ENCODE data around the gene SOCS3. TPM values are rescaled to one million over a fixed set of nuclear protein-coding genes. Genes with fewer than 3 reads are reported as not detected.

Gene SOCS3, protein sequence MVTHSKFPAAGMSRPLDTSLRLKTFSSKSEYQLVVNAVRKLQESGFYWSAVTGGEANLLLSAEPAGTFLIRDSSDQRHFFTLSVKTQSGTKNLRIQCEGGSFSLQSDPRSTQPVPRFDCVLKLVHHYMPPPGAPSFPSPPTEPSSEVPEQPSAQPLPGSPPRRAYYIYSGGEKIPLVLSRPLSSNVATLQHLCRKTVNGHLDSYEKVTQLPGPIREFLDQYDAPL
- 100 to 1,000 TPM; 281 to 290 TPM for total RNA-seq

DNA sequence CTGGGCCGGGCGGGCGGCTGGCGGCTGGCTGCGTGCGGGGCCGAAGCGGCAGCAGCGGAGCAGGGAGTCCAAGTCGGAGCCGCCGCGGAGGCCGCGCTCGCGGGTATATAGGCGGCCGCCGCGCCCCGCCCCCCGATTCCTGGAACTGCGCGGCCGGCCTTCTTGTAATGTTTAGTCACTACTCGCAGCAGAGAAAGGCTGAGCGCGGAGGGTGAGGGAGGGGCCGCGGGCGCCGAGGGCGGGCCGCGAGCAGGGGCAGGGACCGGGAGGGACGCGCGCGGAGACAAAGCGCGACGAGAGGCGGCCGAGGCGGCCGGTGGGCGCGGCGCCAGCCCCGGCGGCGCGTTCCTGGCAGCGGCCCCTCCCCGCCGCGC lies at the start of gene SOCS3:
Gene SOCS3 (minus strand): TSS at position 81 of the 374 bp plus-strand sequence. CDS start 982 bp downstream, outside the sequence.
- intact Hi-C loops (cut with micrococcal nuclease): loop anchor here (1.0 to 10.0 kb wide), 8 partner anchors 46 to 480 kb away; partner anchors contain the start of genes TMC6 and USP36
- DNase-seq: peak; percentile 98
- Mint-ChIP-seq H3K4me1 (ENCODE audit: low read depth) (peaks cover 39% of the 10 kb centered on the region), H3K27me3 (ENCODE audit: low read depth) (peaks cover 5% of the 10 kb centered on the region), H3K27ac (peak within 1 kb of the TSS; percentile 98), H3K4me3 (peak within 1 kb of the TSS; percentile 92), H3K36me3 (ENCODE audit: low read depth) (peaks cover 44% of the 10 kb centered on the region), H3K9me3 (no peaks in the 10 kb centered on the region)
- CTCF ChIA-PET: interaction anchor here (0.9 to 4.5 kb wide), 12 partner anchors 10 to 109 kb away, joined by 4 to 36 read pairs (median 9); partner anchors contain the start of gene PGS1

DNA sequence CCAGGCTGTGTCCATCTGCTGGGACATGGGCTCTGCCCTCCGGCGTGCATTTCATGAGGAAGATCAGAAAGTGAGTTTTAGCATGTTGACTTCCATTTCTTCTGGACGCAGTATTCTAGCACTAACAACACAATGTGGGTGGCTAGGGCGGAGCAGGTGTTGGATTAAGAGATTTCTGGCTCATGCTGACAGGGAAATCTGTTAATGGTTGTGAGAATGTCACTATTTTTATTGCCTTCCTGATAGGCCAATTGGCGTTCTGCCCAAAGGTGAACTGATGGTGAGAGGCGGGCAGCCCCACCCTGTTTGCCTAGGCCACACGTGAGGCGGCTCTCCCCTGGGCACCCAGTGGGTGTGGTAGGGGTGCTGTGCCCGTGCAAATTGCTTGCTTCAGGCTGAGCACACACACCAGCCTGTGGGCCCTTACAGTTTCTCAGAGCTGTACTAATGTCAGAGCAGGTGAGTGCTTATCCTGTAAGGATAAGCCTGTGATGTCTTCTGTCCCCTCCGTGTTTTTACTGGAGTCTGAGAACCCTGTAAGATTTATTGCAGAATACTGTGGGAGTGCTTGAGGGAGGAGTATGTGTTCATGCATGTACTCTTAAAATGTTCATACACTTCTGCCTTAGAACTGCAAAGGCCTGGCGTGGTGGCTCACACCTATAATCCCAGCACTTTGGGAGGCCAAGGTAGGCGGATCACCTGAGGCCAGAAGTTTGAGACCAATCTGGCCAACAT lies 49.5 kb upstream of the SOCS3 start:
- CTCF ChIA-PET: interaction anchor here (0.7 to 1.5 kb wide), 2 partner anchors 13 to 74 kb away, joined by 3 read pairs; no protein-coding TSS in a partner anchor
- Mint-ChIP-seq H3K4me1 (ENCODE audit: low read depth) (peaks cover 79% of the 10 kb centered on the region), H3K27ac (peak overlapping the region; percentile 77), H3K9me3 (no peaks in the 10 kb centered on the region), H3K4me3 (no peak overlapping the region), H3K36me3 (ENCODE audit: low read depth) (peaks cover 36% of the 10 kb centered on the region), H3K27me3 (ENCODE audit: low read depth) (no peaks in the 10 kb centered on the region)
- intact Hi-C loops (cut with micrococcal nuclease): no loop called here
- no peak for DNase-seq

DNA sequence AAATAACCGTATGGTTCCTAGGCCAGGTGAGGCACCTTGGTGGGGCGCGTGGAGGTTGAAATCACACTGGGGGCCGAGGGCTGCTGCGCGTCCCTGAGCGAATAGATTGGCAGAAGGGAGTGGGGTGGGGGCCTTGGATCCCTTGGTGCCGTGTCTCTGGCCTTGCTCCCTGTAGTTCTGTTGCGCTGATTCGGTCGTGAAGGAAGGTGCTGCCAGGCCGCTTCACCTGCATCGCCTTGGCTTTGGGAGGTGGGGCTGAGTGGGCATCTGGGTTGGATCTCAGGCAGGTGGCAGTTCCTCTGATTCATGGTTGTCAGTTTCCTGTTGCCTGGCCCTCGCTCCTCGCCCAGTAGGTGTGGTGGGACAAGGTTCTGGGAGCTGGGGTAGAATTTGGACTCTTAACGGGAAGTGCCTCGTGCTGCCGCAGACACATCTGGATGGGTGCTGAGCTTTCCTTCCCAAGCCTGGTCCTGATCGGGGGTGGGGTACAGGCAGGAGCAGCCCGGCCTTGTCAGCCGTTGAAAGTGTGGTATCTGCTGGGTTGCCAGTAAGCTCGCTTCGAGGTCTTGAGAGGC lies 48.7 kb upstream of the SOCS3 start:
- H3K4me1 Mint-ChIP-seq (ENCODE audit: low read depth): peaks cover 71% of the 10 kb centered on the region
- no peak overlapping the region for H3K4me3 Mint-ChIP-seq
- CTCF ChIA-PET: interaction anchor here (0.7 kb wide), 1 partner anchor 73 kb away, joined by 3 read pairs; no protein-coding TSS in a partner anchor
- no peak for DNase-seq
- no peaks in the 10 kb centered on the region for H3K9me3 Mint-ChIP-seq
- intact Hi-C loops (cut with micrococcal nuclease): no loop called here
- no peaks in the 10 kb centered on the region for H3K27me3 Mint-ChIP-seq (ENCODE audit: low read depth)
- peak overlapping the region; percentile 77 for H3K27ac Mint-ChIP-seq
- peaks cover 34% of the 10 kb centered on the region for H3K36me3 Mint-ChIP-seq (ENCODE audit: low read depth)

DNA sequence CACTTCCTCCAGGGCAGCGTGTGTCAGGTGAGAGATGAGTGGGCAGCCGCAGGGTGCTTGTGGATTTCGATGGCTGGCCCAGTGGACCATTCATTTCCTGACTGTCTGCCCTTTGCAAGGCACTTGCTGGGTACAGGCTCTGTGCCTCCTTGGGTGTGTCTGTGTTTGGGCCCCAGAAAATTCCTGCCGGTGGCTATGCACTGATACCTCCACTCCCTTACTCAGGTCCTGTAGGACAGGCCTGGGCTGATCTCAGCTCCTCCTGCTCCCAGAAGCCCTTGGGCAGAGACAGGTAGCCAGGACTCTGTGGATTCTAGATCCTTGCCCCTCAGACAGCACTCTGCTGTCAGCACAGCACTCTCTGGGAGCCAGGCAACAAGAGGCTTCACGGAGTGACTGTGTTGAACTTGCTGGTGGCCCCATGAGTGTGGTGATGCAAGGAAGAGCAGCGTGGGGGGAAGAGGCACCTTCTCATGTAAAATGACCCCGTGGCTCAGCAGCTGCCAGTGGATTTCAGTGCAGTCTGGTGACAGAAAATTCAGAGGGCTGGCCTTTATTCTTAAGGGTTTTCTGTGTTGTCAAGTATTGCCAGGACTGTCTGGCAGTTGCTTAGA lies 47.6 kb upstream of the SOCS3 start:
- Mint-ChIP-seq H3K4me3 (no peak overlapping the region), H3K27me3 (ENCODE audit: low read depth) (no peaks in the 10 kb centered on the region), H3K36me3 (ENCODE audit: low read depth) (peaks cover 35% of the 10 kb centered on the region), H3K9me3 (no peaks in the 10 kb centered on the region), H3K4me1 (ENCODE audit: low read depth) (peaks cover 60% of the 10 kb centered on the region), H3K27ac (peak overlapping the region; percentile 77)
- DNase-seq: no peak
- intact Hi-C loops (cut with micrococcal nuclease): no loop called here
- CTCF ChIA-PET: no interaction called here

DNA sequence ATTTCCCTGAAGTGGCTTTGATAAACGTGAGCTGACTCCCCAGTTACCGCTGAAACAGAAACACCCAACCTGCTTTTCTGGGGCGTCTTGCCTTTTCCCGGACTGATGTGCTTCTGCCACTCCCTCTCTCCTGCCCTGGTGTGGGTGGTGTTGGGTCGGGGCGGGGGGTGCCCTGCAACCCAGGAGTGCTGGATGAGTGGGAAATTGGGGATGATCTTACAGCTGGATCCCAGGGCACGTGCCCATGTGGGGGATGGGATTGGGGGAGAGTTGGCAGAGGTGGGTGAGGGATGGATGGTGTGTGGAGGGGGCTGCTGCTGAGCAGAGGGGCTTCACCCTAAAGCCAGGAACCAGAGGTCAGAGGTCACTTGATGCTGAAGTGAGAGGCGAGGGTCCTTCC lies 47.0 kb upstream of the SOCS3 start:
- Mint-ChIP-seq H3K27ac (peak overlapping the region; percentile 77), H3K4me3 (no peak overlapping the region), H3K9me3 (no peaks in the 10 kb centered on the region), H3K27me3 (ENCODE audit: low read depth) (no peaks in the 10 kb centered on the region), H3K36me3 (ENCODE audit: low read depth) (peaks cover 34% of the 10 kb centered on the region), H3K4me1 (ENCODE audit: low read depth) (peaks cover 55% of the 10 kb centered on the region)
- CTCF ChIA-PET: no interaction called here
- intact Hi-C loops (cut with micrococcal nuclease): no loop called here
- no peak for DNase-seq

DNA sequence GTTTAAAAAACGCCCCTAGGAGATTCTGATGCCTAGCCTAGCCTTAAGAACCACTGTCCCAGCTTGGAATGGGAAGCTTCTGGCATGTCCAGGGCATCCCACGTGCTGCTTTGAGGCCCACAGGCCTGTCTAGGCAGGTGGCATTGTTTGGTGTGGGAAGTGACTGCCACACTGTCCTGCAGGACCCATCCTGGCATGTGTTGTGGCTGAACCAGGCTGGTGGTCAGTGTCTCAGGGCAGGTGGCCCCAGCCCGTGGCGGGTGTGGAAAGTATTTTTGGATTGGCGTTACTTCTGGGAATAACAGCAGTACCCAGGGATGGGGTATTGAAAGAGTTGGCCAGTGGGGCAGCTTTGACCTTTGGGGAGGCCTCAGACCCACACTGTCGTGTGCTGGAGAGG lies 46.5 kb upstream of the SOCS3 start:
- H3K27ac Mint-ChIP-seq: peak overlapping the region; percentile 77
- peaks cover 35% of the 10 kb centered on the region for H3K36me3 Mint-ChIP-seq (ENCODE audit: low read depth)
- H3K27me3 Mint-ChIP-seq (ENCODE audit: low read depth): no peaks in the 10 kb centered on the region
- CTCF ChIA-PET: no interaction called here
- intact Hi-C loops (cut with micrococcal nuclease): no loop called here
- H3K9me3 Mint-ChIP-seq: no peaks in the 10 kb centered on the region
- peaks cover 51% of the 10 kb centered on the region for H3K4me1 Mint-ChIP-seq (ENCODE audit: low read depth)
- DNase-seq: no peak
- no peak overlapping the region for H3K4me3 Mint-ChIP-seq

DNA sequence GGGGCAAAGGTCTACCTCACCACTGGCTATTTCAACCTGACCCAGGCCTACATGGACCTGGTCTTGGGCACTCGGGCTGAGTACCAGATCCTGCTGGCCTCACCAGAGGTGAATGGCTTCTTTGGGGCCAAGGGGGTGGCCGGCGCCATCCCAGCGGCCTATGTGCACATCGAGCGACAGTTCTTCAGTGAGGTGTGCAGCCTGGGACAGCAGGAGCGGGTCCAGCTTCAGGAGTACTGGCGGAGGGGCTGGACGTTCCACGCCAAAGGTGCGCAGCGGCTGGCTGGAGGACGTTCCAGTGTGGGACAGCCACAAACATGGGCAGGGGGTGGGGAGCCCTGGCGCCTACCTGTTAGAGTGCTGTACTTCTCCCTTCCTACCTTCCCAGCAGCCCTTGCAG lies 43.9 kb upstream of the SOCS3 start:
- intact Hi-C loops (cut with micrococcal nuclease): no loop called here
- DNase-seq: no peak
- Mint-ChIP-seq H3K4me1 (ENCODE audit: low read depth) (peaks cover 35% of the 10 kb centered on the region), H3K4me3 (no peak overlapping the region), H3K36me3 (ENCODE audit: low read depth) (peaks cover 52% of the 10 kb centered on the region), H3K27me3 (ENCODE audit: low read depth) (no peaks in the 10 kb centered on the region), H3K9me3 (no peaks in the 10 kb centered on the region), H3K27ac (peak overlapping the region; percentile 69)
- CTCF ChIA-PET: interaction anchor here (0.9 to 2.0 kb wide), 2 partner anchors 9 to 43 kb away, joined by 3 to 4 read pairs; no protein-coding TSS in a partner anchor

DNA sequence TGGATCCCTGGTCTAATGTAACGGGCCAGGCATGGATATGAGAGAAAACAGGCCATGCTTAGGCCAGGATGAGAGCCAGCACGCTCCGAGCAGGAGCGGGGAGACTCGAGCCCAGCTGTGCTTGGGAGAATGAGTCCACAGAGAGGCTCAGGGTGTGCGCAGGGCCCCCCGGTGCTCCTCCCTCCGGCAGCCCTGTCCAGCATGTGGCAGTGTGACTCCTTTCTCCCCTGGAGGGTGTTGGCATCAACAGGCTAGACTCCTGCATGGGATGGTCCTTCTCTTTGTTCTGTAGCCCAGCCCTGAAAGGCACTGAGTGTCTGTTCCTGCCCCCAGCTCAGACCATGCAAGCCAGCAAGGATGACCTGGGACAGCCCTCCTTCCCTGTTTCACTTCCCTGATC lies 42.0 kb upstream of the SOCS3 start:
- Mint-ChIP-seq H3K27ac (no peak overlapping the region), H3K36me3 (ENCODE audit: low read depth) (peaks cover 61% of the 10 kb centered on the region)
- intact Hi-C loops (cut with micrococcal nuclease): no loop called here

DNA sequence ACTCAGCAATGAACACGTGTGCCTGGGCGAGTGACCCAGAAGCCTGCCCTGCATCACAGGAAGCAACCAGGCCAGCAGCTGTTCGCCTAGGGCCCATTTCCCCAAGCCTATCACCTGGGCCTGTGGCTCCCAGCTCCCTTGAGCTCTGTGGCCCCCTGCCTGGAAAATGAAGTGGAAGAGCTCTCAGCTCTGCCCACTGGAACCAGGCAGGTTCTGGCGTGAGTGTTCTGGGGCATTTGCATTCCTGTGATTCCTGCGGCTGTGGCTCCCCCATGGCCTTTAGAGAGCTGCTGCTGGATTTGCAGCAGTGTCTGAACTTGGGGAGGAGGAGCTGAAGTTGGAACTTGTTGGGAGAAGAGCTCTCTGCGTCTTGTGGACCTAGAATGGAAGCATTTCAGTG lies 41.4 kb upstream of the SOCS3 start:
- intact Hi-C loops (cut with micrococcal nuclease): no loop called here
- H3K36me3 Mint-ChIP-seq (ENCODE audit: low read depth): peaks cover 65% of the 10 kb centered on the region
- DNase-seq: no peak
- H3K27ac Mint-ChIP-seq: no peak overlapping the region
- H3K4me3 Mint-ChIP-seq: no peak overlapping the region
- H3K27me3 Mint-ChIP-seq (ENCODE audit: low read depth): no peaks in the 10 kb centered on the region
- H3K4me1 Mint-ChIP-seq (ENCODE audit: low read depth): peaks cover 10% of the 10 kb centered on the region
- CTCF ChIA-PET: interaction anchor here (0.9 to 1.1 kb wide), 3 partner anchors 16 to 41 kb away, joined by 3 to 4 read pairs (median 3); no protein-coding TSS in a partner anchor
- H3K9me3 Mint-ChIP-seq: no peaks in the 10 kb centered on the region

More for the DNA sequence above, 42.0 kb upstream of the SOCS3 start:
- no peaks in the 10 kb centered on the region for H3K9me3 Mint-ChIP-seq
- H3K4me3 Mint-ChIP-seq: no peak overlapping the region
- no peak for DNase-seq
- H3K4me1 Mint-ChIP-seq (ENCODE audit: low read depth): peaks cover 17% of the 10 kb centered on the region
- no peaks in the 10 kb centered on the region for H3K27me3 Mint-ChIP-seq (ENCODE audit: low read depth)
- CTCF ChIA-PET: interaction anchor here (0.9 to 1.1 kb wide), 3 partner anchors 15 to 41 kb away, joined by 3 to 4 read pairs (median 3); no protein-coding TSS in a partner anchor

DNA sequence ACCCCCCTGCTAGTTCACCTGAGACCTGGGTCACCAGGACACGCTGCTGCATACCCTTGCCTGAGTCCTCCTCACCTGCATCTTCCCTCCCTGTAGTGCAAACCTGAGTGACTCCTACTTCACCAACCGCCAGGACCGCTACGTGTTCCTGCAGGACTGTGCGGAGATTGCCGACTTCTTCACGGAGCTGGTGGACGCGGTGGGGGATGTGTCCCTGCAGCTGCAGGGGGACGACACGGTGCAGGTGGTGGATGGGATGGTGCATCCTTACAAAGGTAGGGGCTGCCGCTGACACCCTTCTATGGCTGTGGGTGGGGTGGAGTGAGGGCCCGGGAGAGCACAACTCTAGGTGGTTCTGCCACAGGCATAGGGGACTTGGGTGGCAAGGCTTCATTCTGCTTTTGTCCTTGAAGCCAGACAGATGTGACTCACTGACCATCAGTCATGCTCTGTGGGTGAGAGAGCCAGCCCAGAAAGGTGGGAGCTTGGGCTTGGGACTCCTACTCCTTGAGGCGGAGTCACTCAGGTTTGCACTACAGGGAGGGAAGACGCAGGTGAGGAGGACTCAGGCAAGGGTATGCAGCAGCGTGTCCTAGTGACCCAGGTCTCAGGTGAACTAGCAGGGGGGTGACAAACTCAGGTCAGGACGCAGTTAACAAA lies 40.8 kb upstream of the SOCS3 start:
- intact Hi-C loops (cut with micrococcal nuclease): no loop called here
- Mint-ChIP-seq H3K27ac (peak overlapping the region; percentile 59), H3K4me3 (no peak overlapping the region), H3K9me3 (no peaks in the 10 kb centered on the region), H3K27me3 (ENCODE audit: low read depth) (no peaks in the 10 kb centered on the region), H3K36me3 (ENCODE audit: low read depth) (peaks cover 70% of the 10 kb centered on the region), H3K4me1 (ENCODE audit: low read depth) (peaks cover 7% of the 10 kb centered on the region)
- CTCF ChIA-PET: interaction anchor here (1.0 to 1.1 kb wide), 3 partner anchors 11 to 40 kb away, joined by 3 read pairs; no protein-coding TSS in a partner anchor
- DNase-seq: no peak

DNA sequence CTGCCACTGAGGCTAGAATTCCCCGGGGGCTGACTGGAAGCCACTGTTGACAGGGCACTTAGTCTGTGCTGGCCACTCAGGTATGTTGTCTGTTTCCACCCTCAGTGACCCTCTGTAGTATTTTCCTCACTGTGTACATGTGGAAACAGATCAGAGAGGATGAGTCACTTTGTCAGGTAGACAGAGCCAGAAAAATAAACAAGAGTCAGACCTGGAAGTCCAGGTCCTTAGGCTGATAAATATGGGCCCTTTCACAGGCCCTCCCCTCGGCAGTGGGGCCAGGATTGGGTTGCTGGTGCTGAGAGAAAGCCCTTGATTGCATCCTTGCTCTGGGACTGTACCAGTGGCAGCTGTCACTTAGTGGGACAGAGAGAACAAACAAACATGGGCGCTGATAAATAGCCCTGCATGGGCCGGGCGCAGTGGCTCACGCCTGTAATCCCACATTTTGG lies 39.8 kb upstream of the SOCS3 start:
- no peak overlapping the region for H3K4me3 Mint-ChIP-seq
- intact Hi-C loops (cut with micrococcal nuclease): no loop called here
- H3K27me3 Mint-ChIP-seq (ENCODE audit: low read depth): no peaks in the 10 kb centered on the region
- CTCF ChIA-PET: interaction anchor here (1.0 kb wide), 1 partner anchor 12 kb away, joined by 3 read pairs; no protein-coding TSS in a partner anchor
- no peaks in the 10 kb centered on the region for H3K4me1 Mint-ChIP-seq (ENCODE audit: low read depth)
- H3K27ac Mint-ChIP-seq: no peak overlapping the region
- H3K9me3 Mint-ChIP-seq: no peaks in the 10 kb centered on the region
- peaks cover 70% of the 10 kb centered on the region for H3K36me3 Mint-ChIP-seq (ENCODE audit: low read depth)
- DNase-seq: no peak

All from activated naive CD4-positive, alpha-beta T cell treated with anti-CD3 and anti-CD28 coated beads for 36 hours (primary cell).